ENCODE data around the gene TLE2.

GRCh38 chr19:3064011-3064330 lies 34.9 kb upstream of the TLE2 start:
- no peak for TF ChIP-seq CTCF (IDR thresholded peaks at IDR 0.05; ENCODE audit: insufficient read depth, low read length, poor library complexity, severe bottlenecking)
- TF ChIP-seq EZH2phosphoT487 (conservative IDR thresholded peaks at IDR 0.05; ENCODE audit: low read length), result no peak

All from SU-DHL-6 (cell line).